ENCODE results near the gene DEGS2.
"Not testable (repeated sequence)": the region's sequence is repeated elsewhere in the genome, so short reads cannot be mapped to it uniquely, and the experiment has no call there.

- TF ChIP-seq EZH2 (IDR thresholded peaks at IDR 0.05; ENCODE audit: low read length, unreplicated experiment); CTCF (conservative IDR thresholded peaks at IDR 0.05; ENCODE audit: low read depth, low read length); EZH2phosphoT487 (IDR thresholded peaks at IDR 0.05; ENCODE audit: borderline replicate concordance, low read length): not testable (repeated sequence)
Measured at GRCh38 chr14:100157548-100158232, 1.8 kb downstream of the DEGS2 start.

All from PC-3 (cell line).